HepG2 (cell line): ENCODE data around the gene SGF29. TPM values are rescaled to one million over a fixed set of nuclear protein-coding genes. Genes with fewer than 3 reads are reported as not detected.

Experiments
- EHMT2 ChIP-seq: fragments of 200-600 bp; sonication (generic); IDR thresholded peaks from 2 replicates; pipeline ENCODE4 v1.7.0; 2017; ENCODE audit warnings: antibody characterized with exemption, low read depth, low read length, borderline replicate concordance
- HDAC2 ChIP-seq: sonication (generic); formaldehyde crosslinking; IDR thresholded peaks from 2 replicates; pipeline ENCODE4 v1.4.0; 2020; ENCODE audit warnings: missing genetic modification reagents
- JUN ChIP-seq: sonication (generic); formaldehyde crosslinking; IDR thresholded peaks from 2 replicates; pipeline ENCODE4 v1.4.0; 2020; ENCODE audit warnings: mild to moderate bottlenecking, missing genetic modification reagents
- PAWR ChIP-seq: sonication (generic); formaldehyde crosslinking; IDR thresholded peaks from 2 replicates; pipeline ENCODE4 v1.4.0; 2020; ENCODE audit warnings: missing genetic modification reagents, mild to moderate bottlenecking, borderline replicate concordance
- RFX3 ChIP-seq: IDR thresholded peaks from 2 replicates; pipeline ENCODE4 v1.6.1; 2016; ENCODE audit warnings: missing biosample characterization, missing genetic modification reagents
- RXRA ChIP-seq: sonication (generic); formaldehyde crosslinking; IDR thresholded peaks from 2 replicates; pipeline ENCODE4 v1.5.1; 2020; ENCODE audit warnings: missing genetic modification reagents
- TAF1 ChIP-seq: sonication (generic); formaldehyde crosslinking; IDR thresholded peaks from 2 replicates; pipeline ENCODE4 v1.4.0; 2020; ENCODE audit warnings: missing genetic modification reagents
- TBX2 ChIP-seq: sonication (generic); formaldehyde crosslinking; IDR thresholded peaks from 2 replicates; pipeline ENCODE4 v1.5.0; 2020; ENCODE audit warnings: missing genetic modification reagents, mild to moderate bottlenecking, borderline replicate concordance
- ZNF780A ChIP-seq: sonication (generic); formaldehyde crosslinking; IDR thresholded peaks from 2 replicates; pipeline ENCODE4 v1.8.0; 2022; ENCODE audit warnings: mild to moderate bottlenecking, missing genetic modification reagents, moderate library complexity
- polyA plus RNA-seq, 8 experiments: library from polyadenylated mRNA; depleted of rRNA in 3 of 8; stranded (reverse) in 7 of 8; unstranded in 1 of 8; fragments of >200 nt; fragmentation: Illumina TruSeq in 4 of 8; extraction: Trizol in 4 of 8; gene quantifications; 2 replicates each; pipeline versions ENCODE4 v1.2.1 to v1.2.3, GENCODE V29; 2011 to 2016; ENCODE audit warnings: low read depth in 4 of 8, missing spikeins in 1 of 8, mixed read lengths in 1 of 8; ENCODE audit not compliant: insufficient read depth in 1 of 8
- total RNA-seq, 5 experiments: library from RNA; depleted of rRNA; stranded (reverse); fragments of >200 nt; fragmentation: Illumina TruSeq; extraction: Trizol; gene quantifications; 2 replicates each; pipeline ENCODE4 v1.2.3, GENCODE V29; 2016; ENCODE audit warnings: low read depth in 1 of 5
- TF ChIP-seq, protein P1 (sequence below), 2 experiments: fragments of 450-650 bp in 1 of 2; sonication (generic) in 1 of 2; formaldehyde crosslinking in 1 of 2; IDR thresholded peaks; 2 replicates each; pipeline versions ENCODE4 v1.6.1 to v1.8.0; 2016 to 2022; ENCODE audit warnings: antibody characterized with exemption in 1 of 2, mild to moderate bottlenecking in 1 of 2, missing genetic modification reagents in 1 of 2
- TF ChIP-seq, protein P2 (sequence below): sonication (generic); formaldehyde crosslinking; IDR thresholded peaks from 2 replicates; pipeline ENCODE4 v1.5.0; 2020; ENCODE audit warnings: missing genetic modification reagents, mild to moderate bottlenecking, borderline replicate concordance
- TF ChIP-seq, protein P3 (sequence below): sonication (generic); formaldehyde crosslinking; IDR thresholded peaks from 2 replicates; pipeline ENCODE4 v1.8.1; 2023; ENCODE audit warnings: mild to moderate bottlenecking, missing genetic modification reagents
- TF ChIP-seq, protein P4 (sequence below): sonication (generic); formaldehyde crosslinking; IDR thresholded peaks from 2 replicates; pipeline ENCODE4 v1.4.0; 2020; ENCODE audit warnings: low read depth, mild to moderate bottlenecking, missing genetic modification reagents
- TF ChIP-seq, protein P5 (sequence below): sonication (generic); formaldehyde crosslinking; IDR thresholded peaks from 2 replicates; pipeline ENCODE4 v1.4.0; 2020; ENCODE audit warnings: mild to moderate bottlenecking, missing genetic modification reagents
- TF ChIP-seq, protein P6 (sequence below): IDR thresholded peaks from 2 replicates; pipeline ENCODE4 v1.6.1; 2016

The SGF29 gene
- total and polyA plus RNA-seq, 2 of the 13 experiments (the other 11 are each of a cell fraction or from before 2014, with no cell fraction given), result 5.0 to 29.4 TPM

DNA sequence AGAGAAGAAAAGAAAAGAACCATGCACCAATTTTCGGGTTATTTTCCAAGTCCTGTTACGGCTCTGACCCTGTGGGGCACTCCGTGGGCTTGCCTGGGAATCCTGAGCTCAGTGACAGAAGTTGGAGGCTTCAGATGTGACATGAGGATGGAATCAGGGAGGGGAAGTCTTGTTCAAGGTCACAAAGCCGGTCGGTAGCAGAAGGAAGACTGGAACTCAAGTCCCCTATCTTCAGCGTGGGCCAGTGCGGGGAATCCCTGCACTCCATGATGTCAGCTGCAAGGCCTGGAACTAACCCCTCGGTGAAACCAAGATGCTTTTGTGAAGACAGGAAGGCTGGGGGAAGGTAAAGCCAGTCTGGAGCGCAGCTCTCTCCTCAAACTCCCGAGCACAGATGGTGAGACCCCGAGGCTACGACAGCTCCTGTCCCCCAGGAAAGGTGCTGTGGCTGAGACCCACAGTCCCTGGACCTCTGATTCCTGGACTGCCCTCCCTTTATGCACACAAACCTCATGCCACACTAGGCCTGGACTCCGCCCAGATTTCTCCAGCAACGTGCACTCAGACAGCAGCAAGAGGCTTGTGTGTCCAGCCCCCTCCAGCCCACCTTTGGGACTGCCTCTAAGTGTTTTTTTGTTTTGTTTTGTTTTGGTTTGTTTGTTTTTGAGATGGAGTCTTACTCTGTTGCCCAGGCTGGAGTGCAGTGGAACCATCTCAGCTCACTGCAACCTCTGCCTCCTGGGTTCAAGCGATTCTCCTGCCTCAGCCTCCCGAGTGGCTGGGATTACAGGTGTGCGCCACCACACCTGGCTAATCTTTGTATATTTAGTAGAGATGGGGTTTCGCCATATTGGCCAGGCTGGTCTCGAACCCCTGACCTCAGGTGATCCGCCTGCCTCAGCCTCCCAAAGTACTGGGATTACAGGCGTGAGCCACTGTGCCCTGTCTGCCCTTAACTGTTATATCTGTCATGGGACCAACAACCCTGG lies 41.6 kb upstream of the SGF29 start (continued):
- TF ChIP-seq, protein P1, sequence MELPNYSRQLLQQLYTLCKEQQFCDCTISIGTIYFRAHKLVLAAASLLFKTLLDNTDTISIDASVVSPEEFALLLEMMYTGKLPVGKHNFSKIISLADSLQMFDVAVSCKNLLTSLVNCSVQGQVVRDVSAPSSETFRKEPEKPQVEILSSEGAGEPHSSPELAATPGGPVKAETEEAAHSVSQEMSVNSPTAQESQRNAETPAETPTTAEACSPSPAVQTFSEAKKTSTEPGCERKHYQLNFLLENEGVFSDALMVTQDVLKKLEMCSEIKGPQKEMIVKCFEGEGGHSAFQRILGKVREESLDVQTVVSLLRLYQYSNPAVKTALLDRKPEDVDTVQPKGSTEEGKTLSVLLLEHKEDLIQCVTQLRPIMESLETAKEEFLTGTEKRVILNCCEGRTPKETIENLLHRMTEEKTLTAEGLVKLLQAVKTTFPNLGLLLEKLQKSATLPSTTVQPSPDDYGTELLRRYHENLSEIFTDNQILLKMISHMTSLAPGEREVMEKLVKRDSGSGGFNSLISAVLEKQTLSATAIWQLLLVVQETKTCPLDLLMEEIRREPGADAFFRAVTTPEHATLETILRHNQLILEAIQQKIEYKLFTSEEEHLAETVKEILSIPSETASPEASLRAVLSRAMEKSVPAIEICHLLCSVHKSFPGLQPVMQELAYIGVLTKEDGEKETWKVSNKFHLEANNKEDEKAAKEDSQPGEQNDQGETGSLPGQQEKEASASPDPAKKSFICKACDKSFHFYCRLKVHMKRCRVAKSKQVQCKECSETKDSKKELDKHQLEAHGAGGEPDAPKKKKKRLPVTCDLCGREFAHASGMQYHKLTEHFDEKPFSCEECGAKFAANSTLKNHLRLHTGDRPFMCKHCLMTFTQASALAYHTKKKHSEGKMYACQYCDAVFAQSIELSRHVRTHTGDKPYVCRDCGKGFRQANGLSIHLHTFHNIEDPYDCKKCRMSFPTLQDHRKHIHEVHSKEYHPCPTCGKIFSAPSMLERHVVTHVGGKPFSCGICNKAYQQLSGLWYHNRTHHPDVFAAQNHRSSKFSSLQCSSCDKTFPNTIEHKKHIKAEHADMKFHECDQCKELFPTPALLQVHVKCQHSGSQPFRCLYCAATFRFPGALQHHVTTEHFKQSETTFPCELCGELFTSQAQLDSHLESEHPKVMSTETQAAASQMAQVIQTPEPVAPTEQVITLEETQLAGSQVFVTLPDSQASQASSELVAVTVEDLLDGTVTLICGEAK (IDR thresholded peaks at IDR 0.05), result no peak
- TF ChIP-seq, protein P1 (CRISPR knock-in tag; IDR thresholded peaks at IDR 0.05), result no peak
- no peak for TF ChIP-seq TAF1 (CRISPR knock-in tag)
- TF ChIP-seq, protein P2, sequence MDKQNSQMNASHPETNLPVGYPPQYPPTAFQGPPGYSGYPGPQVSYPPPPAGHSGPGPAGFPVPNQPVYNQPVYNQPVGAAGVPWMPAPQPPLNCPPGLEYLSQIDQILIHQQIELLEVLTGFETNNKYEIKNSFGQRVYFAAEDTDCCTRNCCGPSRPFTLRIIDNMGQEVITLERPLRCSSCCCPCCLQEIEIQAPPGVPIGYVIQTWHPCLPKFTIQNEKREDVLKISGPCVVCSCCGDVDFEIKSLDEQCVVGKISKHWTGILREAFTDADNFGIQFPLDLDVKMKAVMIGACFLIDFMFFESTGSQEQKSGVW (CRISPR knock-in tag), result no peak
- no peak for TF ChIP-seq ZNF780A
- TF ChIP-seq EHMT2, result no peak
- TF ChIP-seq TBX2 (CRISPR knock-in tag), result no peak; the same call in 1 of the 2 replicates
- TF ChIP-seq, protein P3, sequence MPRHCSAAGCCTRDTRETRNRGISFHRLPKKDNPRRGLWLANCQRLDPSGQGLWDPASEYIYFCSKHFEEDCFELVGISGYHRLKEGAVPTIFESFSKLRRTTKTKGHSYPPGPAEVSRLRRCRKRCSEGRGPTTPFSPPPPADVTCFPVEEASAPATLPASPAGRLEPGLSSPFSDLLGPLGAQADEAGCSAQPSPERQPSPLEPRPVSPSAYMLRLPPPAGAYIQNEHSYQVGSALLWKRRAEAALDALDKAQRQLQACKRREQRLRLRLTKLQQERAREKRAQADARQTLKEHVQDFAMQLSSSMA, result no peak
- no peak for TF ChIP-seq RFX3 (CRISPR knock-in tag)
- TF ChIP-seq, protein P4, sequence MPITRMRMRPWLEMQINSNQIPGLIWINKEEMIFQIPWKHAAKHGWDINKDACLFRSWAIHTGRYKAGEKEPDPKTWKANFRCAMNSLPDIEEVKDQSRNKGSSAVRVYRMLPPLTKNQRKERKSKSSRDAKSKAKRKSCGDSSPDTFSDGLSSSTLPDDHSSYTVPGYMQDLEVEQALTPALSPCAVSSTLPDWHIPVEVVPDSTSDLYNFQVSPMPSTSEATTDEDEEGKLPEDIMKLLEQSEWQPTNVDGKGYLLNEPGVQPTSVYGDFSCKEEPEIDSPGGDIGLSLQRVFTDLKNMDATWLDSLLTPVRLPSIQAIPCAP (CRISPR knock-in tag), result no peak
- TF ChIP-seq JUN (CRISPR knock-in tag), result no peak
- TF ChIP-seq, protein P5, sequence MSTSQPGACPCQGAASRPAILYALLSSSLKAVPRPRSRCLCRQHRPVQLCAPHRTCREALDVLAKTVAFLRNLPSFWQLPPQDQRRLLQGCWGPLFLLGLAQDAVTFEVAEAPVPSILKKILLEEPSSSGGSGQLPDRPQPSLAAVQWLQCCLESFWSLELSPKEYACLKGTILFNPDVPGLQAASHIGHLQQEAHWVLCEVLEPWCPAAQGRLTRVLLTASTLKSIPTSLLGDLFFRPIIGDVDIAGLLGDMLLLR, result no peak
- TF ChIP-seq HDAC2 (CRISPR knock-in tag), result peak; percentile 49
- no peak for TF ChIP-seq PAWR (CRISPR knock-in tag)
- no peak for TF ChIP-seq RXRA (CRISPR knock-in tag)
- TF ChIP-seq, protein P6, sequence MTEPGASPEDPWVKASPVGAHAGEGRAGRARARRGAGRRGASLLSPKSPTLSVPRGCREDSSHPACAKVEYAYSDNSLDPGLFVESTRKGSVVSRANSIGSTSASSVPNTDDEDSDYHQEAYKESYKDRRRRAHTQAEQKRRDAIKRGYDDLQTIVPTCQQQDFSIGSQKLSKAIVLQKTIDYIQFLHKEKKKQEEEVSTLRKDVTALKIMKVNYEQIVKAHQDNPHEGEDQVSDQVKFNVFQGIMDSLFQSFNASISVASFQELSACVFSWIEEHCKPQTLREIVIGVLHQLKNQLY, result 0 out of 2 replicates have a peak, but pooled peaks have one; percentile 16
